Bronchial epithelial cell (primary cell): ENCODE results near the gene PLXND1. TPM values are rescaled to one million over a fixed set of nuclear protein-coding genes. Genes with fewer than 3 reads are reported as not detected.

Source experiments
- DNase-seq: peaks from one replicate; pipeline ENCODE4 v3.0.0-alpha.2; 2010; ENCODE audit warnings: low read depth
- FAIRE-seq: peaks from 2 replicates; lab custom pipeline; 2011; peaks lifted over from hg19 to GRCh38; lab: Jason Lieb, UNC
- H3K27me3 ChIP-seq: 2 replicates; pipeline ENCODE4 v1.5.1; 2011; ENCODE audit warnings: low read length; ENCODE audit not compliant: control insufficient read depth, insufficient read depth
- H3K36me3 ChIP-seq: 2 replicates; pipeline ENCODE4 v1.5.1; 2011; ENCODE audit warnings: low read length; ENCODE audit not compliant: control insufficient read depth, insufficient read depth
- H3K4me3 ChIP-seq: 2 replicates; pipeline ENCODE4 v1.5.1; 2011; ENCODE audit warnings: mild to moderate bottlenecking, low read depth, low read length, control low read depth
- total RNA-seq: library from RNA; depleted of rRNA; stranded (reverse); fragments of >200 nt; gene quantifications from 2 replicates; pipeline ENCODE4 v1.2.1, GENCODE V29; 2014
- TF ChIP-seq, protein P1 (sequence below): IDR thresholded peaks from 2 replicates; pipeline ENCODE4 v1.5.1; 2011; ENCODE audit warnings: mild to moderate bottlenecking, moderate library complexity, low read length, control low read depth, inconsistent platforms; ENCODE audit not compliant: insufficient read depth, severe bottlenecking

PLXND1 gene
- total RNA-seq, 1 donor from 2014 or later = 2.4 TPM

- H3K4me3 ChIP-seq = no peak overlapping the region
- no peak for DNase-seq
- no peaks in the 10 kb centered on the region for H3K36me3 ChIP-seq
- TF ChIP-seq, protein P1, sequence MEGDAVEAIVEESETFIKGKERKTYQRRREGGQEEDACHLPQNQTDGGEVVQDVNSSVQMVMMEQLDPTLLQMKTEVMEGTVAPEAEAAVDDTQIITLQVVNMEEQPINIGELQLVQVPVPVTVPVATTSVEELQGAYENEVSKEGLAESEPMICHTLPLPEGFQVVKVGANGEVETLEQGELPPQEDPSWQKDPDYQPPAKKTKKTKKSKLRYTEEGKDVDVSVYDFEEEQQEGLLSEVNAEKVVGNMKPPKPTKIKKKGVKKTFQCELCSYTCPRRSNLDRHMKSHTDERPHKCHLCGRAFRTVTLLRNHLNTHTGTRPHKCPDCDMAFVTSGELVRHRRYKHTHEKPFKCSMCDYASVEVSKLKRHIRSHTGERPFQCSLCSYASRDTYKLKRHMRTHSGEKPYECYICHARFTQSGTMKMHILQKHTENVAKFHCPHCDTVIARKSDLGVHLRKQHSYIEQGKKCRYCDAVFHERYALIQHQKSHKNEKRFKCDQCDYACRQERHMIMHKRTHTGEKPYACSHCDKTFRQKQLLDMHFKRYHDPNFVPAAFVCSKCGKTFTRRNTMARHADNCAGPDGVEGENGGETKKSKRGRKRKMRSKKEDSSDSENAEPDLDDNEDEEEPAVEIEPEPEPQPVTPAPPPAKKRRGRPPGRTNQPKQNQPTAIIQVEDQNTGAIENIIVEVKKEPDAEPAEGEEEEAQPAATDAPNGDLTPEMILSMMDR = no peak
- no peak for FAIRE-seq
- no peaks in the 10 kb centered on the region for H3K27me3 ChIP-seq
Observed at GRCh38 chr3:129590215-129590614, 16.3 kb downstream of the PLXND1 start.

GRCh38 chr3:129587566-129588210, 18.8 kb downstream of the PLXND1 start:
- TF ChIP-seq, protein P1 = no peak
- FAIRE-seq (peak; percentile 40), DNase-seq (no peak)
- no peaks in the 10 kb centered on the region for H3K36me3 ChIP-seq
- H3K27me3 ChIP-seq = no peaks in the 10 kb centered on the region
- H3K4me3 ChIP-seq = no peak overlapping the region

- DNase-seq = no peak
- TF ChIP-seq, protein P1 = no peak
- Histone ChIP-seq H3K4me3 (no peak overlapping the region), H3K27me3 (no peaks in the 10 kb centered on the region), H3K36me3 (no peaks in the 10 kb centered on the region)
- FAIRE-seq = no peak
Observed at GRCh38 chr3:129586746-129587430, 19.6 kb downstream of the PLXND1 start.

GRCh38 chr3:129585949-129586657, 20.4 kb downstream of the PLXND1 start:
- FAIRE-seq (no peak), DNase-seq (no peak)
- Histone ChIP-seq H3K27me3 (no peaks in the 10 kb centered on the region), H3K36me3 (no peaks in the 10 kb centered on the region), H3K4me3 (no peak overlapping the region)
- TF ChIP-seq, protein P1 = no peak

DNA sequence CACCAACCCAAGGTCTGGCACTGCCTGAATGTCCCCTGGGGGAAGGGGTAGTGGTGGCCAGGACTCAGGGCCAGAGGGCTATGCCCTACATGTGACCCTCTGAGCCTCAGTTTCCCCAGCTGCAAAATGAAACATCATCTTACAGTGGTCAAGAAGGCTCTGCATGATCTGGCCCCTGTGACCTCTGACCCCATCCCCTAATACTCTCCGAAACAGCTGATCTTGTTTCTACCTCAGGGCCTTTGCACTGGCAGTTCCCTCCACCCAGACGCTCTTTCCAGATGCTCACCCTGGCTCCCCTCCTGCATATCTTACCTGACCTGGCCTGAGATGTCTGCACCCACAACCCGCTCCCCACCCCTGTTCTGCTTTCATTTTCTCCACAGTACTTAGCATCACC, 21.8 kb downstream of the PLXND1 start:
- no peaks in the 10 kb centered on the region for H3K27me3 ChIP-seq
- no peaks in the 10 kb centered on the region for H3K36me3 ChIP-seq
- DNase-seq = no peak
- no peak overlapping the region for H3K4me3 ChIP-seq
- no peak for FAIRE-seq
- TF ChIP-seq, protein P1 = no peak
